HG03521 (cell line): ENCODE measurements around the gene ZDHHC18.
"Not testable (repeated sequence)": the region's sequence is repeated elsewhere in the genome, so short reads cannot be mapped to it uniquely, and the experiment has no call there.

Experiments used
- ATAC-seq: cut with Tn5 transposase; IDR thresholded peaks from one replicate; pipeline ENCODE4 v1.9.1; 2021; ENCODE audit warnings: mild to moderate bottlenecking, moderate library complexity; ENCODE audit not compliant: unreplicated experiment

Gene ZDHHC18

GRCh38 chr1:26857473-26858060 lies 31.1 kb downstream of the ZDHHC18 start:
- ATAC-seq: no peak

DNA sequence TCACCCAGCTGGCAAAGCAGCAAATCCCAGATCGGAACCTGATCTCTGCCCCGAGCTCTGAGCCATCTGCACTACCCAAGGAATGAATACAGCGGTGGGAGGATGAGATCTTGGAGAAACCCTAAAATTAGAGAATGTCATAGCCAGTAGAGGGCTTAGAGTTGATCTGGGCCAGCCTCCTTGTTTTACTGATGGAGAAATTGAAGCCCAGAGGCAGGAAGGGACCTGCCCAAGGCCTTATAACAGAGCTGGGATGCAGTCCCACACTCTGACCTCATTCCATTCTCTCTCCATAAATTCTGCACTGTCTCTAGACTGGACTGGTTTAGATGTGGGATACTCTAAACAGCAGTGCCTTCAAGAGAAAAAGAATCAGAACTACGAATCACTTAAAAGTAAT lies 31.7 kb downstream of the ZDHHC18 start:
- no peak for ATAC-seq

GRCh38 chr1:26858891-26859640 lies 32.6 kb downstream of the ZDHHC18 start:
- ATAC-seq: no peak

- ATAC-seq: no peak
Observed at GRCh38 chr1:26861286-26861701, 34.8 kb downstream of the ZDHHC18 start.

- no peak for ATAC-seq
Observed at GRCh38 chr1:26861889-26862378, 35.4 kb downstream of the ZDHHC18 start.

DNA sequence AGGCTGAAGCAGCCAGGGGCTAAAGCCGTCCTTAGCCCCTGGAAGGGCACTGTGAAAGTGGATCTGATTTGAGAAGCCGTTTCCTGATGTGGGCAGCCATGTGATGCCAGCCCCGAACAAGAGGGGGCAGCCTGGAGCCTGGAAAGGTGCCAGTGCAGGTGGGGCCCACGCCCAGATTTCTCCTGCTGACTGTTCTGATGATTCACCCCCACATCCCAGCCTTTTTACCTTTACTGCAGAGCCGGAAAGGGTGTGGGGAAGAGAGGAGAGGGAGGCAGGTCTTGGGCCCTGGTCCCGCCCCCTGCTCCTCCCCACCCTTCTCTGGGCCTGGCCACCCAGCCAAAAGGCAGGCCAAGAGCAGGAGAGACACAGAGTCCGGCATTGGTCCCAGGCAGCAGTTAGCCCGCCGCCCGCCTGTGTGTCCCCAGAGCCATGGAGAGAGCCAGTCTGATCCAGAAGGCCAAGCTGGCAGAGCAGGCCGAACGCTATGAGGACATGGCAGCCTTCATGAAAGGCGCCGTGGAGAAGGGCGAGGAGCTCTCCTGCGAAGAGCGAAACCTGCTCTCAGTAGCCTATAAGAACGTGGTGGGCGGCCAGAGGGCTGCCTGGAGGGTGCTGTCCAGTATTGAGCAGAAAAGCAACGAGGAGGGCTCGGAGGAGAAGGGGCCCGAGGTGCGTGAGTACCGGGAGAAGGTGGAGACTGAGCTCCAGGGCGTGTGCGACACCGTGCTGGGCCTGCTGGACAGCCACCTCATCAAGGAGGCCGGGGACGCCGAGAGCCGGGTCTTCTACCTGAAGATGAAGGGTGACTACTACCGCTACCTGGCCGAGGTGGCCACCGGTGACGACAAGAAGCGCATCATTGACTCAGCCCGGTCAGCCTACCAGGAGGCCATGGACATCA lies 36.5 kb downstream of the ZDHHC18 start, which contains the start of gene SFN:
Gene SFN (plus strand): TSS at position 369 of the 904 bp plus-strand sequence. CDS start 64 bp downstream, at position 433.
- ATAC-seq: no peak

GRCh38 chr1:26863685-26864077 lies 37.2 kb downstream of the ZDHHC18 start:
- no peak for ATAC-seq

DNA sequence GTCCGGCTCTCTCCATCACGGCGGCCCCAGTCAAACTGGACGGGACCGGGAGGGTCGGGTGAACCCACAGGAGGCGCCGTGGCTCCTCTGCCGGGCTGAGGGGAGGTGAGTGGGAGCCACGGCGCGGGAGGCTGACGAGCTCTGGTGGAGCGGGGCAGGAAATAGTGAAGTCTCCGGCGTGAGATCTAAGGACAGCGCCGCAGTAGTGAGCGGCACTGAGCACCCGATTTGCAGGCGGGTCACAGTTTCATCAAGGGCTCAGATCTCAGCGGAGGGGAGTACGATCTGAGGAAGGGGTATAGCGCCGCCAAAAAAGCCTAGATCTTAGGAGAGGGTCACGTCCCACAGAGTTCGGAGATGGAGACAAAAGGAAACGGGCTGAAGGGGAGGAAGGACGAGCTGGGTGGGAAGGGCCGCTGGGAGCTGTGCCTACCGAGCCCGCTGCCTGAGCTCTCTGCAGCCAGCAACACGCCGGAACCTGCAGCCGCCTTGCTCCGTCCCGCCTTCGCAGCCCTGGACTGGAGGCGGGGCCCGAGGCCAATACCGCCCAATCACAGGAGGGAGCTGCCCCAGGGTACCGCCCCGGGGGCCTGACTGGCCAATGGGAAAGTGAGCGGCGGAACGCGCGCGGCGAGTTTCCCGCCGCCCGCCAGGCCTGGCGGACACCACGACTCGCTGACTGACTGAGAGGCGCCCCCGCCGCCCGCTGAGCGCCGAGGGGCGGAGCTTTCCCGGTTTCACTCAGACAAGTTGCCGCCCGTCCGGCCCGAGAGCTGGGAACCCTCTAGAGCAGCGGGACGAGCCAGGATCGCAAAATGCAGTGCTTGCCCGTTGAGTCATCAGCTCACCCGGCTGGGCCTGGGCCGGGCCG lies 38.4 kb downstream of the ZDHHC18 start:
- ATAC-seq: peak; percentile 92

GRCh38 chr1:26873097-26873496 lies 46.6 kb downstream of the ZDHHC18 start:
- ATAC-seq: not testable (repeated sequence)

- ATAC-seq: no peak
Observed at GRCh38 chr1:26874896-26875295, 48.4 kb downstream of the ZDHHC18 start.

DNA sequence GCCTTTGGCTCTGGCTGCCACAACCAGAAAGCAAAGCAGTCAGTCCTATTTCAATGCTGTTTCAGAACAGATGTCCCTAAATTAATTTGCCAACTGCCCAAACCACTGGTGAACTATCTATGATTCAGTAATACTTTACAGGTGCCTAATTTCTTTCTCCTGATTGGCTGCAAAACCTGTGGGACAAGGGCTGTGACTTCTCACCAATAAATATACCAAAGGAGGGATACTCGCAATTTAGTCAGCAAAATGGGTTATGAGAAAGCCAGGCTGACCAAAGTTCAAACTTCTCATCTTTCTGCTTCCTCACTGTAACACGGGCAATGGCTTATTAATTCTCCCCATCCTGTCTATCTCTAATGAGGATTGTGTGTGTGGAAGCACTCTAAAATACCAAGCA lies 50.8 kb downstream of the ZDHHC18 start:
- ATAC-seq: no peak

GRCh38 chr1:26879793-26880192 lies 53.3 kb downstream of the ZDHHC18 start:
- no peak for ATAC-seq

GRCh38 chr1:26881611-26882010 lies 55.1 kb downstream of the ZDHHC18 start:
- not testable (repeated sequence) for ATAC-seq

- ATAC-seq: no peak
Observed at GRCh38 chr1:26882696-26883463, 56.4 kb downstream of the ZDHHC18 start.

- ATAC-seq: no peak
Observed at GRCh38 chr1:26887125-26887524, 60.6 kb downstream of the ZDHHC18 start.

- no peak for ATAC-seq
Observed at GRCh38 chr1:26888231-26888630, 61.7 kb downstream of the ZDHHC18 start.

DNA sequence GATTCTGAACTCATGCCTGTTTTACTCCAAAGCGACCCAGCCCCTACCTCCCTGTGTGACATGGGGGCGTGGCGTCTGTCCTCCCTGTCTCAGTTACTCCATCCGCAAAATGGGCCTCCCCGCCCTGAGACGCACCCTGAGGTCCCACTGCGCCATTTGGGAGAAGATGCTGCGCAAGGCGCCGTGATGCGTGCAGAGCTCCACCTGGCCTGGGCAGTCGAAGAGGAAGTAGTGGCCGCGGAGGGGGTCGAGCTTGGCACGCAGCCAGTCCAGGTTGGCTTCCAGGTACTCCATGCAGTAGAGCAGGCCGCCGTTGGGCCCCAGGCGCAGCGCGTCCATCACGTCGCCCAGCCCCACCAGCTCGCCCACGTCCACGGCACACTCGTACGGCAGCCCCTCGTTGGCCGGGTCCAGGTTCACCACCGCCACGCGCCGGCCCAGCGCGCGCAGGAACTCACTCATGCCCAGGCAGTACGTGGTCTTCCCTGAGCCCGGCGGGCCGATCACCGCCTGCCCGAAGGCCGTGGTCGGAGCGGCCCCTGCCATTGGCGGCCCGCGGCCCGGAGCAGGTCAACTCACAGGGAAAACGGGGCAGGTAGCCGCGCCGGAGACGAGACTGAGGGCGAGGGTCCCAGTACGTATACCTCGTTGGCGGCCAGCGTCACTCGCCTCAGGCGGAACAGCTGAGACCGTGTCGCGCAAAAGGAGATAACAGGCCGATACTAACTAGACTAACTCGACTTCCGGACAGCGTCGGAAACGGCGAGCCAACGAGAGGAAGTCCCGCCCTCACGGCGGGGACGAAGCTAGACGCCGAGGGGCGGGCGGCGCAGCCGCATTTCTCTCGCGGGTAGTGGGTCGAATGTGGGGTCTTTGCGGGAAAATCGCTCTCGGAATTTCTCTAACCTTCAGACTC lies 63.3 kb downstream of the ZDHHC18 start, which contains the start of gene GPN2:
Gene GPN2 (minus strand): TSS at position 733 of the 916 bp plus-strand sequence. CDS start 187 bp downstream, at position 546.
- peak; percentile 86 for ATAC-seq

DNA sequence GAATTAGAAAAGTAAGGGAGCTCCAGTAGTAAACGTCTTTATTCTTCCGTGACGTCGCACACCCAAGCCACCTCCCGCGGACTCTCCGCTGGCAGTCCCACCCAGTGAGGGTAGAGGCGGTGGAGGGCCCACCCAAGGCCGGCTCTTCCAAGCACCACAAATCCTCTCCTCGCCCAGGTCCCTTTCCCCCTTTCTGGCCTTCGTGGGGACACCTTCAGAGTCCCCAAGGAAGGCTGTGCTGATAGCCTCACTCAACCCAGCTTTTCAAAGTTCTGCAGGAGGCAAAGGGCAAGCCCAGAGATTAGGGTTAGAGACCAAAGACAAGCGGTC lies 63.9 kb downstream of the ZDHHC18 start:
- ATAC-seq: peak; percentile 26
